22Rv1 (cell line): Measurements from ENCODE around the gene H3-3A.

Experiments
- ZFX ChIP-seq: fragments of 450-650 bp; IDR thresholded peaks from 2 replicates; pipeline ENCODE4 v1.6.1; 2017; ENCODE audit warnings: antibody characterized with exemption, borderline replicate concordance
- TF ChIP-seq, protein P1 (sequence below): fragments of 450-650 bp; IDR thresholded peaks from 2 replicates; pipeline ENCODE4 v1.5.1; 2017; ENCODE audit warnings: mild to moderate bottlenecking

DNA sequence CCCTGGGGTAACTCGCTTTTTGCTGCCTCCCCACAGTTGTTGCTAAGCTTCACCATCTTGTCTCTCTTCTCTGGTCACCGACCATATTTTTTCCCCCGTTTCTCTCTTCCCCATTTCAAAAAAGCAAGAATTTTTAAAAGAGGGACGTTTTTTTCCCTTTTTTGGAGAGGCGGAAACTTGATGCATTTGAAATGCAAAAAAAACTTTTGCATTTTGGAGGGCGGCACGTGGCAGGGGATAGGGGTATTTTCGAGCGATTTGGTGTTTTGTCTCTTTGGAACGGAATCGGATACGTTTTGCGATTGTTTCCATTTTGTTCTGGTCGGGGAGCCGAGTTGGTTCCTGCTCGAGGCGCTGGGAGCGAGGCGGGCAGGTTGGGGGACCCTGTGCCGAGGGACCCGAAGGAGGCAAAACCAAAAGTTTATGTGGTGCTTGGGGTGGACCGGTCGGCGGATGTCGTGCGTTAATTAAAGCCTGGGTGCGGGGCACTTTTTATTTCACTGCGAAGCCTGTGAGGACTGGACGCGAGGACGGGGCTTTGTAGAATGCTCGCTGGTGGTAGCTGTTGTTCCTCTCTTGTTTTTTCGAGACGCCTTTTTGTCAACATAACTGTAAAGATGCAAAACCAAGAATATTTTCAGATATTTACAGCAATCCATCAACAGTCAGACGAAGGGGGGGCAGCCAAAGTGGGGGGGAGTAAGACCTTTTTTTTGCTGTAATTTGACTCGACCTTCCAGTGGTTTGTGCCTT lies 884 bp downstream of the H3-3A start:
- TF ChIP-seq, protein P1, sequence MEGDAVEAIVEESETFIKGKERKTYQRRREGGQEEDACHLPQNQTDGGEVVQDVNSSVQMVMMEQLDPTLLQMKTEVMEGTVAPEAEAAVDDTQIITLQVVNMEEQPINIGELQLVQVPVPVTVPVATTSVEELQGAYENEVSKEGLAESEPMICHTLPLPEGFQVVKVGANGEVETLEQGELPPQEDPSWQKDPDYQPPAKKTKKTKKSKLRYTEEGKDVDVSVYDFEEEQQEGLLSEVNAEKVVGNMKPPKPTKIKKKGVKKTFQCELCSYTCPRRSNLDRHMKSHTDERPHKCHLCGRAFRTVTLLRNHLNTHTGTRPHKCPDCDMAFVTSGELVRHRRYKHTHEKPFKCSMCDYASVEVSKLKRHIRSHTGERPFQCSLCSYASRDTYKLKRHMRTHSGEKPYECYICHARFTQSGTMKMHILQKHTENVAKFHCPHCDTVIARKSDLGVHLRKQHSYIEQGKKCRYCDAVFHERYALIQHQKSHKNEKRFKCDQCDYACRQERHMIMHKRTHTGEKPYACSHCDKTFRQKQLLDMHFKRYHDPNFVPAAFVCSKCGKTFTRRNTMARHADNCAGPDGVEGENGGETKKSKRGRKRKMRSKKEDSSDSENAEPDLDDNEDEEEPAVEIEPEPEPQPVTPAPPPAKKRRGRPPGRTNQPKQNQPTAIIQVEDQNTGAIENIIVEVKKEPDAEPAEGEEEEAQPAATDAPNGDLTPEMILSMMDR, result no peak
- no peak for TF ChIP-seq ZFX
